GM18870 (cell line): ENCODE data around the gene REG4.
"Not testable (repeated sequence)": the region's sequence is repeated elsewhere in the genome, so short reads cannot be mapped to it uniquely, and the experiment has no call there.

Source experiments
- ATAC-seq: cut with Tn5 transposase; IDR thresholded peaks from one replicate; pipeline ENCODE4 v1.9.1; 2021; ENCODE audit warnings: moderate library complexity; ENCODE audit not compliant: unreplicated experiment

Gene REG4

GRCh38 chr1:119811387-119811786, at the start of gene REG4:
Gene REG4 (minus strand): TSS chr1:119811460. CDS start chr1:119808769, 2,691 bp downstream.
- ATAC-seq: no peak

GRCh38 chr1:119859647-119860046, 48.4 kb upstream of the REG4 start:
- no peak for ATAC-seq

DNA sequence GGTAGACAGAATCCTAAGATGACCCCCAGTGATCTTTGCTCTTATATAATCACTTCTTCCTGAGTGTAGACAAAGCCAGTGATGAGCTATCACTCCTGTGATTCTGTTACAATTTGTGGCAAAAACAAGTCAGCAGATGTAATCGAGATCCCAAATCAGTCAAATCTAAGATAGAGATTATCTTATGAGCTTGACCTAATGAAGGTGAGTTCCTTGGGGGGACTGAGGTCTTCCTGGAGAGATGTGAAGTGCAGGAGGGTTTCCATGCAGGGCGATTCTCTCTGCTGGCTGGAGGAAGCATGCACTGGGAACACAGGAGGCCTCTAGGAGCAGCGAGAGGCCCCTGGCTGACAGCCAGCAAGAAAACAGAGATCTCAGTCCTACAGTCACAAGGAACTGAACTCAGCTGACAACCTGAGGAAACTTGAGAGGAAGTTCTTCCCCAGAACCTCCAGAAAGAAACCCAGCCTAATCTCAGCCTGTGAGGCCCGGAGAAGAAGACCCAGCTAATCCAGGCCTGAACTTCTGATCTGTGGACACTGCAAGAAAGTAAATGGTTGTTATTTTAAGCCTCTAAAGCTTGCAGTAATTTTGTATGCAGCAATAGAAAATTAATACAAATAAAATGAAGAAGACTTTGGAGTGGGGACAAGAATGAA, 47.4 kb upstream of the REG4 start:
- not testable (repeated sequence) for ATAC-seq

- no peak for ATAC-seq
These were observed 46.9 kb upstream of the REG4 start for GRCh38 chr1:119858126-119858525.

DNA sequence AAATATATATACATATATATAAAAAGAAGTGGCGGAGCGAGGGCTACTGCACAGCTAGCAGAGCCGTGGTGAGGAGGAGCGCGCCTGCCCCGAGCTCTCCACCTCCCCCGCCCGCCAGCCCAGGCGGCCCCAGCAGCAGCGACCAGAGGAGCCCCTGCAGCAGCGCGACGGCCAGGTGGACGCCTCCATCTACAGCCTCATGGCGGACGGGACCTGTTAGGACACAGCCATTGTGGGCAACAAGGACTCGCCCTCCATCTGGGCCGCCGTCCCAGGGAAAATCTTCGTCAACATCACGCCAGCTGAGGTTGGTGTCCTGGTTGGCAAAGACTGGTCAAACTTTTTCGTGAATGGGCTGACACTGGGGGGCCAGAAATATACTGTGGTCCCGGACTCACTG, 41.9 kb upstream of the REG4 start:
- ATAC-seq: no peak

DNA sequence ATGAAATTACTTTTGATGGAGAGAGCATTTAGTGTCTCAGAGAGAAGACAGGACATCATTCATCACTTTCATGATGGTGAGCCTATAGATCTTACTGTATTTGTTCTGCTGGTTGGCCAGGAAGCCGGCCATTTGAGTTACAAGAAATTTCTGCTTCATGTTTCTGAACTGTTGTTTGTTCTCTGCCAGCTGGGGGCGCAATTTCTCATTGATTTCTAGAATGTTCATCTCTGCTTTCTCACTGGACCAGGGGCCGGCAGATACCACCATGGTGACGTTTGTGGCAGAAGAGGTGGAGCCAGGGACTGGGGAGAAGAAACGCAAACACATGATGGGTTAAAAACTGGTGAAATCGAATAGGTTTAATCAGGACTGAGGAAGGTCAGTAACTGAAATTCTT, 32.9 kb upstream of the REG4 start:
- not testable (repeated sequence) for ATAC-seq

GRCh38 chr1:119841306-119841705, 30.0 kb upstream of the REG4 start:
- no peak for ATAC-seq

GRCh38 chr1:119840745-119841144, 29.5 kb upstream of the REG4 start:
- no peak for ATAC-seq

DNA sequence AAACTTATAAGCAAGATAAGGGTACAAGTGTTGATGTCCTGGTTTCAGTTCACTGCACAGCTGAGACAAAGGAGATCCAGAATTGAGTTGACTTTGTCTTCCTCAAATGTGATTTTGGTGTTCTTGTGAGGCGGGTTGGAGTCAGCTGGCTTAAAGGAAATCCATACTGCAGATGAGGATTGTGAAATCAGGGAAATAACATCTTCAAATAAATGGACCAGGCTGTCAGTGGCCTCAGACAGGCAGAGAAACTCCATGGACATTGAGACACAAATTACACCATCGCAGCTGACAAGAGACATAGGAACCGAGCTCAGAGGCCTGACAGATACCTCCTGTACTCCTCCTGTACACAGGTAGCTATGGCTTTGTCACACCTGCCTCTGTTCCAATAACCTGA, 27.0 kb upstream of the REG4 start:
- ATAC-seq: no peak

DNA sequence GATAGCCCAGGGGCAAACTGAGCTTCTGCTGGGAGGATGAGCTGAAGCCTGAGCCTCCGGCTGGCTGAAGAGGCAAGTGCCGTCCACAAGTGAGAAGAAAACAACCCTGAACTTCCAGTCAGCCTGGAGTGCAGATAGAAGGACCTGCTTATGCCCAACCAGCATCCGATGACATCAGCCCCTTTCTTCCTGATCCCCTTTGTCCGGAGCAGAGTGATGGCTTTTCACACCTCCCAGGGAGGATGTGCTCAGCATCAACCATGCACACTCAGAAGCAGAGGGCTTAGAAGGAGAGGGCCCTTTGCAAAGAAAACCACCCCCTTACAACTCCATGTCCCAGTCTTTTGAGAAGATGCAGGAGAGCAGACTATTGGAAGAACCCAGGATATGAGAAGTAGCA, 23.7 kb upstream of the REG4 start:
- no peak for ATAC-seq

DNA sequence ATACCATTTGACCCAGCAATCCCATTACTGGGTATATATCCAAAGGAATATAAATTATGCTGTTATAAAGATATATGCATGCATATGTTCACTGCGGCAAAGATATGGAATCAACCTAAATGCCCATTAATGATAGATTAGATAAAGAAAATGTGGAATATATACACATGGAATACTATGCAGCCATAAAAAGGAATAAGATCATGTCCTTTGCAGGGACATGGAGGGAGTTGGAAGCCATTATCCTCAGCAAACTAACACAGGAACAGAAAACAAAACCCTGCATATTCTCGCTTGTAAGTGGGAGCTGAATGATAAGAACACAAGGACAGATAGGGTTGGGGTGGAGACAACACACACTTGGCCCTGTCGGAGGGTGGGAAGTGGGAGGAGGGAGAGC, 19.8 kb upstream of the REG4 start:
- ATAC-seq: no peak

DNA sequence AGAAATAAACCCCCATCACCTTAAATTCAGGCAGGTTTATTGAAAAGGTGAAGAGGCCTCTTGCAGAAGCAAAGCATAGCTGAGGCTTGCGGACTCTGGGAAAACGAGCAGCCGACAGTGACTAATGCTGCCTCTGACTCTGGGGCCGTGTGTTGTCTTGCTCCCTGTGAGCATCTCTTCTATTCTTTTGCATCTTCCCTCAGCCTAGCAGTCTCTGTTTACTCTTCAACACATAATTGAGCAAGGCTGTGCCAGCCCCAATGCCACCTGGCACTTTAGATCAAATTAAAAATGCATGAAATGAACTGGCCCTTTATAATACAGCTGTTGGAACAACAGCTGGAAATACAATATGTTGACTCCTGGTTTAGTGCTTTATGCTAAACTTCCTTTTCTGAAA, 18.4 kb upstream of the REG4 start:
- ATAC-seq: no peak

DNA sequence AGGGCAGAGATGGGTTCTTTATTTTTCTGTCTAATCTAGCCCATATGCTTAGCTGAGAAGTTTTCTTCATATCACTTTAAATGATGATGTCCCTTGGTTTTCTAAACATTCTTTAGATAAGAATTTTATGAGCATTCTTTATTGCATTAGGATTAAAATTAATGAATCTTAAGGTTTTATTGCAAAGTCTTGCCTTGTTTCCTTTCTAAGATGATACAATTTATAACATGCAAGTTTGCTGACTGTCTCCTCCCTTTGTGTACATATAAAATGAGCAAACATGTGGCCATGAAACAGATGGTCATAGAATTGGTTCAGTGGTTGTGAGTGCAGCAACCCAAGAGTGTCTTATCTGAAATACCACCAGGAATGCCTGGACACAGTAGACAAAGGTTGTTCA, 17.7 kb upstream of the REG4 start:
- ATAC-seq: not testable (repeated sequence)

DNA sequence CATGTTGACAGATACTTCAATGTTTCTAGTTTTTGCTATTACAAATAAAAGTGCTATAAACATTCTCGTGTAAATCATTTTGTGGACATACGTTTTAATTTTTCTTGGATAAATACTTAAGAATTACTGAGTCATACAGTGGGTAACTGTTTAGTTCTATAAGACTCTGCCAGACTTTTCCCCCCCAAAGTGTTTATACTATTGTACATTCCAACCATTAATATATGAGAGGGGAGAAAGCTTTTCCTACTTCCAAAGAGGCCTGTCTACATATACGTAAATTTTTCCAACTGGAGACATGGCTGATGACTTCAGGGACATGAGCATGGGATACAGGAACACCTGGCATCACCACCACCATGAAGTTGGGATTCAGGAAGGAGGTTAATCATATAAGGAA, 17.0 kb upstream of the REG4 start:
- ATAC-seq: no peak

DNA sequence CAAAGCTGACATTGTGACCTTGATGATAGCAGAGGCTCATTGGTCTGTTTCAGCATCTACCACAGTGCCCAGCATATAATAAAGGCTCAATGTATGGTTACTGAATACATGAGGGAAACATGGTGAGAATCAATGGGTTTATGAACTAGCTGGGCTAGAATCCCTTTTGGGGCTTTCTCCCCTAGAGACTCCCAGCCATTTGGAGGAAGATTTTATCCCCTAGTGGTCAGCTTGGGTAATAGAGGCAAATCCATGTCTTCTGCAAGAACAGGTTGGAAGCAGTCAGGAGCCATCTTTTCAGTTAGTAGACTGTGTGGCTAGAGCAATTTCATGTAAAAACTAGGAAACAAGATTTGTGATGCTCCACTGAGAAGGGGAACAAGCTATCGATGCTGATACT, 15.8 kb upstream of the REG4 start:
- no peak for ATAC-seq

DNA sequence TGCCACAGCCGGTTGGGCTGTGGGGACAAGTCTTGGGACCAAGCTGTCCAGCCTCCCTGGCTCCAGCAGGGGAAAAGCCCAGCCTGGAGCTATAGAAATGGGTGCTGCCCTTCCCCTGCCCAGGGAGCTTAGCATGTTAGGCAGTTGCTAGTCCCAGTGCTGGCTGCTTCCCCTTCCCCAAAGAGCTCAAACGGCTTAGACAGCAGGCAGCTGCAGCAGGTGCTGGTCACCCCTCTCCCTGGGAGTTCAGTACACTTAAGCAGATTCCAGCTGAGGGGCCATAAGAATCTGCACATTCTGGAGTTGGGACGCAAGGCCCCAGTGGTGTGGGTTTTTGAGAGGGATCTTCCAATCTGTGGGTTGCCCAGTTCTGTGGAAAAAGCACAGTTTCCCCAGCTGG, 11.1 kb upstream of the REG4 start:
- no peak for ATAC-seq

- ATAC-seq: no peak
These were observed 6.9 kb upstream of the REG4 start for GRCh38 chr1:119818181-119818580.

GRCh38 chr1:119816407-119816806, 5.1 kb upstream of the REG4 start:
- no peak for ATAC-seq

DNA sequence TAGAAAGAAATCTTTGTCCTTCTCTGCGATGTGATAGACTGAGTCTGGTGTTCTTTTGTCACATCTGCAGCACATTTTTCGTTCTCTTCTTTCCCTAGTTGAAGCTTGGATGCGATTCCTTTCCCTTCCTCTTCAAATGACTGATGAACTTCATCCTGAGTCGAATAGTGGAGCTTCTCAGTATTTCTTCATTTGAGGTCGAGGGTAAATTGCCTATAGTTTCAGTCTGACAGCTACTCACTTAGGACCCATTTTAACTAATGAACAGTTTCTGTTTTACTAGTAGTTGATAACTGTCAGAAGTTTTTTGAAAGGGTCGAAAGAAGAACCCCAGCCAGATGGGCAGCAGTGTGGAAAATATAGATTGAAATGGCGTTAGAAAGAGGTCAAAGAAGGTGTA, 4.7 kb upstream of the REG4 start:
- no peak for ATAC-seq

GRCh38 chr1:119815361-119815760, 4.1 kb upstream of the REG4 start:
- ATAC-seq: no peak

GRCh38 chr1:119814288-119814687, 3.0 kb upstream of the REG4 start:
- no peak for ATAC-seq

- no peak for ATAC-seq
These were observed 811 bp upstream of the REG4 start for GRCh38 chr1:119811985-119812557.

DNA sequence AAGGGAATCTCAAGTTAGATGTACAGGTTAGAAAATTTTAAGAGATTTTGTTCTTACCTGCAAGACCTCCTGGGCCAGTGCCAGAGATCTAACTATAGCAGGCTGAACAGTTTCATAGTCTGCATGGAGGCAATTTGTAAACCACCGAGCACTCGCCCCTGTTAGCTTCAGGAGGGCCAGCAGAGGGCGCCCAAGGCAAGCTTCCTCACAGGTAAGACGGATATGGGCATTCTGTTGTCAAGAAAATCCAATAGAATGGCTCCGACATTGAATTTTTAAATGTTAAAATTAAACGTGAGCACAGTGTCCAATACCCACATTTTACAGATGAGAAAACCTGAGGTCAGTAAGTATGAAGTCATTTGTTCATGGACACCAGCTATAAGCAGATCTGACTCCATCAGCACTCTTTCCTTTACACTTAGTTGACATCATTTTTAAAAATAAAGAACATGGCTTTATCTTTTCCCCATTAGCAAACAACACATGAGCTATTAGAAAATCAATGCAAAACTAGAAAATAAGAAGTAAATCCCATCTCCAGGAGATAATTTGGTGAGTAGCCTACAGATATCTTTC, 2.2 kb downstream of the REG4 start:
- ATAC-seq: peak; percentile 67
